Right renal pelvis (tissue), 4 donors: ENCODE measurements around the gene OR6F1. TPM values are rescaled to one million over a fixed set of nuclear protein-coding genes. Genes with fewer than 3 reads are reported as not detected.

Experiments
- polyA plus RNA-seq, 4 donors: library from polyadenylated mRNA; unstranded; fragments of 120-200 nt; gene quantifications; one replicate each; pipeline ENCODE4 v1.2.1, GENCODE V29; 2013; ENCODE audit not compliant: insufficient read length in 4 of 4

The OR6F1 gene
- polyA plus RNA-seq, 4 donors, result not detected

Other genes with a start within 250 kb of the OR6F1 start
- 1 to 10 TPM in 1 of 4 donors, under 1 TPM in 3; 0.66 to 1.2 (median 0.92) TPM for gene OR2C3, start 180.2 kb downstream of the OR6F1 start, polyA plus RNA-seq
- under 1 TPM; 0.46 to 0.89 (median 0.64) TPM for gene GCSAML, start 167.5 kb downstream of the OR6F1 start, polyA plus RNA-seq
- gene OR2G2, start 128.3 kb downstream of the OR6F1 start, polyA plus RNA-seq, result not detected
- gene OR2G3, start 111.1 kb downstream of the OR6F1 start, polyA plus RNA-seq, result not detected
- gene OR13G1, start 36.9 kb downstream of the OR6F1 start, polyA plus RNA-seq, result not detected
- gene OR14K1, start 22.0 kb upstream of the OR6F1 start, polyA plus RNA-seq, result not detected
- gene OR14A2, start 31.5 kb upstream of the OR6F1 start, polyA plus RNA-seq, result not detected
- gene OR1C1, start 43.9 kb upstream of the OR6F1 start, polyA plus RNA-seq, result under 1 TPM in 1 of 4 donors, not detected in 3; 0.17 TPM
- gene OR14A16, start 107.5 kb upstream of the OR6F1 start, polyA plus RNA-seq, result not detected
- gene OR11L1, start 125.2 kb upstream of the OR6F1 start, polyA plus RNA-seq, result not detected
- 1 to 10 TPM; 1.3 to 2.3 (median 1.4) TPM for gene TRIM58, start 140.5 kb upstream of the OR6F1 start, polyA plus RNA-seq
- under 1 TPM in 3 of 4 donors, not detected in 1; 0.33 to 0.38 (median 0.36) TPM for gene OR2W3, start 178.9 kb upstream of the OR6F1 start, polyA plus RNA-seq
- not detected for gene OR2T8, start 203.6 kb upstream of the OR6F1 start, polyA plus RNA-seq
- gene OR2AJ1, start 208.2 kb upstream of the OR6F1 start, polyA plus RNA-seq, result not detected
- not detected for gene OR2L8, start 232.2 kb upstream of the OR6F1 start, polyA plus RNA-seq
- not detected for gene OR2AK2, start 248.6 kb upstream of the OR6F1 start, polyA plus RNA-seq